Activated CD8-positive, alpha-beta T cell treated with anti-CD3 and anti-CD28 coated beads for 36 hours (primary cell): ENCODE data around the gene CNGA1. TPM values are rescaled to one million over a fixed set of nuclear protein-coding genes. Genes with fewer than 3 reads are reported as not detected.

Experiments
- ATAC-seq: fragments of 200-7000 bp; cut with Tn5 transposase; one replicate; pipeline ENCODE4 v1.10.0; 2021; ENCODE audit warnings: mild to moderate bottlenecking, moderate library complexity
- CTCF ChIA-PET: fragments of 350-600 bp; sonication (Branson Sonifier 250); formaldehyde crosslinking; loops from one replicate; lab custom pipeline; 2021; ENCODE audit warnings: antibody characterized with exemption; lab: Charles Lee
- POLR2A ChIA-PET: fragments of 350-600 bp; sonication (Branson Sonifier 250); formaldehyde crosslinking; loops from one replicate; lab custom pipeline; 2021; ENCODE audit warnings: antibody characterized with exemption; lab: Charles Lee
- DNase-seq: peaks from one replicate; pipeline ENCODE4 v3.0.0-alpha.2; 2020
- H3K27ac Mint-ChIP-seq: one replicate; pipeline ENCODE4 v1.8.0; 2021; ENCODE audit warnings: mild to moderate bottlenecking, mixed read lengths
- H3K27me3 Mint-ChIP-seq: one replicate; pipeline ENCODE4 v1.8.0; 2021; ENCODE audit warnings: mixed read lengths
- H3K36me3 Mint-ChIP-seq: one replicate; pipeline ENCODE4 v1.8.0; 2021; ENCODE audit warnings: low read depth, mixed read lengths
- H3K4me1 Mint-ChIP-seq: one replicate; pipeline ENCODE4 v1.8.0; 2021; ENCODE audit warnings: low read depth, mixed read lengths
- H3K4me3 Mint-ChIP-seq: one replicate; pipeline ENCODE4 v1.8.0; 2021; ENCODE audit warnings: mild to moderate bottlenecking, moderate library complexity, mixed read lengths
- H3K9me3 Mint-ChIP-seq: one replicate; pipeline ENCODE4 v1.8.0; 2021; ENCODE audit warnings: mixed read lengths
- CTCF ChIP-seq: fragments of 200-600 bp; IDR thresholded peaks from one replicate; pipeline ENCODE4 v1.8.0; 2022; ENCODE audit warnings: antibody characterized with exemption, mild to moderate bottlenecking
- intact Hi-C: fragments of 100-400 bp; cut with micrococcal nuclease; formaldehyde crosslinking; loops from one replicate; pipeline ENCODE4 v1.10.0; 2022
- total RNA-seq, 2 experiments: library from RNA; stranded (reverse); gene quantifications; one replicate each; pipeline ENCODE4 v1.2.3, GENCODE V29; 2021

CNGA1 gene
- total RNA-seq, 2 experiments from 2014 or later: 0.50 TPM; not detected in 1

GRCh38 chr4:48018112-48018511 is 1.6 kb upstream of the CNGA1 start:
- Mint-ChIP-seq H3K27ac (no peak overlapping the region), H3K36me3 (no peaks in the 10 kb centered on the region), H3K27me3 (peaks cover 19% of the 10 kb centered on the region), H3K4me3 (no peak overlapping the region), H3K9me3 (no peaks in the 10 kb centered on the region), H3K4me1 (peaks cover 26% of the 10 kb centered on the region)
- ATAC-seq (no peak), DNase-seq (no peak)
- ChIA-PET POLR2A (interaction anchor here (0.9 to 1.2 kb wide), 2 partner anchors 51 to 116 kb away, joined by 3 to 5 read pairs; partner anchors contain the start of gene TXK), CTCF (interaction anchor here (0.9 to 4.2 kb wide), 10 partner anchors 8 to 181 kb away, joined by 3 to 44 read pairs (median 5); no protein-coding TSS in a partner anchor)
- TF ChIP-seq CTCF: no peak
- intact Hi-C loops: loop anchor here (5.0 kb wide), 1 partner anchor 69 kb away; no protein-coding TSS in a partner anchor

- ChIA-PET CTCF (interaction anchor here (1.6 to 4.2 kb wide), 4 partner anchors 14 to 73 kb away, joined by 4 to 44 read pairs (median 16); no protein-coding TSS in a partner anchor), POLR2A (no interaction called here)
- peak overlapping the region; percentile 42 for H3K27ac Mint-ChIP-seq
- ATAC-seq: peak; percentile 45
- H3K36me3 Mint-ChIP-seq: no peaks in the 10 kb centered on the region
- intact Hi-C loops: loop anchor here (5.0 kb wide), 1 partner anchor 70 kb away; no protein-coding TSS in a partner anchor
- H3K9me3 Mint-ChIP-seq: no peaks in the 10 kb centered on the region
- peak; percentile 63 for DNase-seq
- H3K27me3 Mint-ChIP-seq: peaks cover 16% of the 10 kb centered on the region
- TF ChIP-seq CTCF: no peak
- H3K4me1 Mint-ChIP-seq: peaks cover 25% of the 10 kb centered on the region
- peak overlapping the region; percentile 79 for H3K4me3 Mint-ChIP-seq
These were observed 659 bp upstream of the CNGA1 start for GRCh38 chr4:48017108-48017571.

DNA sequence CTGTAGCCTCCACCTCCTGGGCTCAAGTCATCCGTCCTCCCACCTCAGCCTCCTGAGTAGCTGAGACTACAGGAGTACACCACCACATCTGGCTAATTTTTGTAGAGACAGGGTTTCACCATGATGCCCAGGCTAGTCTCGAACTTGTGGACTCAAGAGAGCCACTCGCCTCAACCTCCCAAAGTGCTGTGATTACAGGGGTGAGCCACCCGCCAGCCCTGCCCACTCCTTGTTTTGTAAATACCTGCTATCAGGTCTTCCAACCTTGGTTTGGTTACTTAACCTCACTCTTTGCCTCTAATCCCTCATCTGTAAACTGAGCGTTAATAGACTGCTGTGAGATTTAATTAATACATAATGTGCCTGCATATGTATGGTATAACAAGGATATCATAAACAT is 803 bp downstream of the CNGA1 start:
- POLR2A ChIA-PET: no interaction called here
- no peaks in the 10 kb centered on the region for H3K9me3 Mint-ChIP-seq
- intact Hi-C loops: loop anchor here (5.0 kb wide), 1 partner anchor 72 kb away; no protein-coding TSS in a partner anchor
- peaks cover 19% of the 10 kb centered on the region for H3K4me1 Mint-ChIP-seq
- TF ChIP-seq CTCF: no peak
- H3K27me3 Mint-ChIP-seq: peaks cover 17% of the 10 kb centered on the region
- no peak overlapping the region for H3K27ac Mint-ChIP-seq
- CTCF ChIA-PET: interaction anchor here (1.0 to 1.6 kb wide), 4 partner anchors 18 to 74 kb away, joined by 3 to 4 read pairs (median 3); no protein-coding TSS in a partner anchor
- ATAC-seq: no peak
- H3K36me3 Mint-ChIP-seq: no peaks in the 10 kb centered on the region
- DNase-seq: no peak
- H3K4me3 Mint-ChIP-seq: peak overlapping the region; percentile 79

DNA sequence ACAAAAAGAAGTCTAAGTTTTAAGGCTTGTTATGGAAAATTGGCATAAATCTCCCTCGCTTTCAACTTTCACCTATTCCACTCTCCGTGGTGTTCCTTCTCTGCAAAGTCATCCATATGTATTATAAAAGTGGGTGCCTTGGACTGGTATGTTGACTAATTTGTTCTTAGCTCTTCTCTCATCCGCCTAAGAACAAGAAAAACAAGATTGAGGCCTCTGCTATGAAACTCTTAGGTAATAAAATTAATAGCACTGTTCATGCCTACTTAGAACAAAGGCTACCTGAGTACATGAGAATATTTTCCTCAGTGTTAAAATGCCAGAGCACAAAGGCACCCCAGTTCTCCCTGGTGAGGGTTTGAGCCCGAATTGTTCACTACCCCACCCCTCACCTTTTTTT is 1.3 kb downstream of the CNGA1 start:
- DNase-seq: no peak
- ChIA-PET POLR2A (no interaction called here), CTCF (interaction anchor here (1.2 kb wide), 1 partner anchor 11 kb away, joined by 4 read pairs; no protein-coding TSS in a partner anchor)
- Mint-ChIP-seq H3K36me3 (no peaks in the 10 kb centered on the region), H3K4me3 (no peak overlapping the region), H3K27ac (no peak overlapping the region), H3K4me1 (peaks cover 16% of the 10 kb centered on the region), H3K27me3 (peaks cover 17% of the 10 kb centered on the region), H3K9me3 (no peaks in the 10 kb centered on the region)
- no peak for TF ChIP-seq CTCF
- ATAC-seq: no peak
- intact Hi-C loops: loop anchor here (5.0 kb wide), 1 partner anchor 72 kb away; no protein-coding TSS in a partner anchor

- no peak for DNase-seq
- TF ChIP-seq CTCF: no peak
- no peak for ATAC-seq
- Mint-ChIP-seq H3K9me3 (no peaks in the 10 kb centered on the region), H3K27ac (no peak overlapping the region), H3K4me3 (no peak overlapping the region), H3K36me3 (no peaks in the 10 kb centered on the region), H3K4me1 (peaks cover 12% of the 10 kb centered on the region), H3K27me3 (peaks cover 17% of the 10 kb centered on the region)
- CTCF ChIA-PET: interaction anchor here (0.9 to 1.2 kb wide), 2 partner anchors 9 to 22 kb away, joined by 3 read pairs; no protein-coding TSS in a partner anchor
- POLR2A ChIA-PET: no interaction called here
- intact Hi-C loops: no loop called here
These were observed 3.7 kb downstream of the CNGA1 start for GRCh38 chr4:48012824-48013223.
